ENCODE data around the gene TIPARP. TPM values are rescaled to one million over a fixed set of nuclear protein-coding genes. Genes with fewer than 3 reads are reported as not detected.

The TIPARP gene
- total and polyA plus RNA-seq, 2 of the 13 experiments (the other 11 are each of a cell fraction or from before 2014, with no cell fraction given) = 7.3 to 19.7 TPM

GRCh38 chr3:156665291-156665690 lies 9.1 kb upstream of the TIPARP start:
- no peak overlapping the region for H3K27ac ChIP-seq (ENCODE audit: extremely low read length, insufficient read depth, low read length)
- no TSS peak for BruUV-seq (replicated peaks)
- peaks cover 7% of the 10 kb centered on the region for H3K4me1 ChIP-seq (ENCODE audit: insufficient read depth, low read length)
- ChIA-PET POLR2A (interaction anchor here (1.2 to 1.4 kb wide), 2 partner anchors 9 to 110 kb away, joined by 4 to 5 read pairs; partner anchors contain the start of genes SSR3 and TIPARP), CTCF (ENCODE audit: low intra/inter-chr PET ratio, low total read pairs) (no interaction called here)
- no peaks in the 10 kb centered on the region for H3K27me3 ChIP-seq (ENCODE audit: control insufficient read depth in 1 of 2, insufficient read depth in 2 of 2, low read length in 2 of 2)
- intact Hi-C loops (cut with micrococcal nuclease; ENCODE audit: unreplicated experiment) = no loop called here
- no peak overlapping the region for H3K4me2 ChIP-seq (ENCODE audit: low read depth, low read length)
- no peaks in the 10 kb centered on the region for H3K79me2 ChIP-seq (ENCODE audit: insufficient read depth, low read length)
- FAIRE-seq (no peak), ATAC-seq (no peak), DNase-seq (ENCODE audit: low spot score) (no peak)
- no peak overlapping the region for H3K9ac ChIP-seq (ENCODE audit: insufficient read depth, low read depth, low read length)
- 0% methylated on average over 2 of the region's 2 CpGs for WGBS (ENCODE audit: low lambda C conversion rate)
- H2AFZ ChIP-seq (ENCODE audit: low read length) = no peak overlapping the region
- in situ Hi-C loops (cut with HindIII; ENCODE audit: extremely low pct_ligation_motif_present, low pct_unique_long_range_greater_than_20kb) = no loop called here
- H4K20me1 ChIP-seq (ENCODE audit: insufficient read depth, low read length) = no peaks in the 10 kb centered on the region
- no peaks in the 10 kb centered on the region for H3K36me3 ChIP-seq (replicated peaks in 1 of 2; ENCODE audit: control insufficient read depth in 1 of 2, insufficient read depth in 2 of 2, low read length in 2 of 2)
- H3K9me3 ChIP-seq (ENCODE audit: low read length) = no peaks in the 10 kb centered on the region
- H3K4me3 ChIP-seq (replicated peaks in 1 of 3; ENCODE audit: insufficient read depth in 1 of 3, low read depth in 2 of 3, low read length in 3 of 3) = no peak overlapping the region
- TF ChIP-seq POLR2AphosphoS2 (IDR thresholded peaks at IDR 0.05; ENCODE audit: low read depth, low read length) (no peak), ARID3A (IDR thresholded peaks at IDR 0.05; ENCODE audit: low read depth, low read length) (0 out of 2 replicates have a peak, but pooled peaks have one; percentile 7), NR2F6 (IDR thresholded peaks at IDR 0.05) (peak; percentile 44; the same call in 1 of the 2 replicates), NR2F6 (CRISPR knock-in tag; IDR thresholded peaks at IDR 0.05) (no peak)

- peaks cover 7% of the 10 kb centered on the region for H3K4me1 ChIP-seq (ENCODE audit: insufficient read depth, low read length)
- no peak for ATAC-seq
- no peak overlapping the region for H3K27ac ChIP-seq (ENCODE audit: extremely low read length, insufficient read depth, low read length)
- intact Hi-C loops (cut with micrococcal nuclease; ENCODE audit: unreplicated experiment) = no loop called here
- H3K9ac ChIP-seq (ENCODE audit: insufficient read depth, low read depth, low read length) = no peak overlapping the region
- H3K27me3 ChIP-seq (ENCODE audit: control insufficient read depth in 1 of 2, insufficient read depth in 2 of 2, low read length in 2 of 2) = no peaks in the 10 kb centered on the region
- ChIA-PET CTCF (ENCODE audit: low intra/inter-chr PET ratio, low total read pairs) (no interaction called here), POLR2A (no interaction called here)
- no peak overlapping the region for H3K4me3 ChIP-seq (replicated peaks in 1 of 3; ENCODE audit: insufficient read depth in 1 of 3, low read depth in 2 of 3, low read length in 3 of 3)
- BruUV-seq (replicated peaks) = no TSS peak
- no peak for FAIRE-seq
- no peak overlapping the region for H2AFZ ChIP-seq (ENCODE audit: low read length)
- H3K9me3 ChIP-seq (ENCODE audit: low read length) = no peaks in the 10 kb centered on the region
- DNase-seq (ENCODE audit: low spot score) = no peak
- no peak overlapping the region for H3K4me2 ChIP-seq (ENCODE audit: low read depth, low read length)
- TF ChIP-seq IKZF1 (IDR thresholded peaks at IDR 0.05) = no peak
- no peak for TF ChIP-seq NBN (conservative IDR thresholded peaks at IDR 0.05)
- TF ChIP-seq ZNF557 (CRISPR knock-in tag; IDR thresholded peaks at IDR 0.05) = no peak
- no peak for TF ChIP-seq ZNF607 (CRISPR knock-in tag; IDR thresholded peaks at IDR 0.05; ENCODE audit: borderline replicate concordance)
- no peak for TF ChIP-seq SNAPC5 (CRISPR knock-in tag; IDR thresholded peaks at IDR 0.05; ENCODE audit: borderline replicate concordance)
- no peak for TF ChIP-seq NPAS2 (CRISPR knock-in tag; IDR thresholded peaks at IDR 0.05; ENCODE audit: borderline replicate concordance)
- no peak for TF ChIP-seq HNRNPK (IDR thresholded peaks at IDR 0.05; ENCODE audit: low read depth, low read length, poor library complexity, severe bottlenecking)
- no peak for TF ChIP-seq ZNF776 (CRISPR knock-in tag; IDR thresholded peaks at IDR 0.05)
- no peak for TF ChIP-seq ZNF768 (CRISPR knock-in tag; IDR thresholded peaks at IDR 0.05)
- TF ChIP-seq ZNF772 (CRISPR knock-in tag; IDR thresholded peaks at IDR 0.05) = no peak
- no peak for TF ChIP-seq GATAD1 (CRISPR knock-in tag; IDR thresholded peaks at IDR 0.05)
- TF ChIP-seq ZNF354B (CRISPR knock-in tag; IDR thresholded peaks at IDR 0.05) = no peak
- no peak for TF ChIP-seq PITX1 (CRISPR knock-in tag; IDR thresholded peaks at IDR 0.05)
- no peak for TF ChIP-seq ZNF746 (CRISPR knock-in tag; IDR thresholded peaks at IDR 0.05)
- no peaks in the 10 kb centered on the region for H3K36me3 ChIP-seq (replicated peaks in 1 of 2; ENCODE audit: control insufficient read depth in 1 of 2, insufficient read depth in 2 of 2, low read length in 2 of 2)
- no peaks in the 10 kb centered on the region for H4K20me1 ChIP-seq (ENCODE audit: insufficient read depth, low read length)
- no peaks in the 10 kb centered on the region for H3K79me2 ChIP-seq (ENCODE audit: insufficient read depth, low read length)
- in situ Hi-C loops (cut with HindIII; ENCODE audit: extremely low pct_ligation_motif_present, low pct_unique_long_range_greater_than_20kb) = no loop called here
- 0% methylated on average over 1 of the region's 1 CpG for WGBS (ENCODE audit: low lambda C conversion rate)
Observed at GRCh38 chr3:156666073-156666472, 8.3 kb upstream of the TIPARP start.
